ENCODE results near the gene LMBRD2. TPM values are rescaled to one million over a fixed set of nuclear protein-coding genes. Genes with fewer than 3 reads are reported as not detected.

The LMBRD2 gene
- total and polyA plus RNA-seq, 7 donors, result 0.60 to 16.1 (median 9.8) TPM

DNA sequence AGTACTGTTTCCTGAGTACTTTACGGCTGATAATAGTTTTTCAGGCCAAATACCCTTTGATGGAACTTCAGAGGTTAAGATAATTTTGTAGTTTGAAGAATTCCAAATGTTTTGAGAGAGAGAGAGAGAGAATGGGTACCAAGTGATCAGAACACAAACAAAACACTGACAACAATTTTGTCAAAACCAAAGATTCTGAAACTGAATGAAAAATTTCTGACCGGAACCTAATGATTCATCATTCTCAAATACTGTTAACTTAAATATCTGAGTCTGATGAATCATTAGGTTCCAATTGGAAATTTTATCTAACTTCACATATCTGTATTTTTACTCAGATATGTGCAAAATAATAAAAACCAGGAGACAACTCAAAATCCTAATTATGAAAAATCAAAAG, 4.0 kb downstream of the LMBRD2 start:
- H3K27ac ChIP-seq, result no peak overlapping the region
- no peaks in the 10 kb centered on the region for H3K27me3 ChIP-seq
- H3K9me3 ChIP-seq, result no peaks in the 10 kb centered on the region
- peaks cover 0 to 17% (median 6%) of the 10 kb centered on the region in 4 donors for H3K4me1 ChIP-seq
- whole genome bisulfite sequencing, 2 donors, result 92% methylated on average over 2 of the region's 2 CpGs
- no peak for TF ChIP-seq POLR2A (IDR thresholded peaks at IDR 0.05)
- TF ChIP-seq, protein P1, sequence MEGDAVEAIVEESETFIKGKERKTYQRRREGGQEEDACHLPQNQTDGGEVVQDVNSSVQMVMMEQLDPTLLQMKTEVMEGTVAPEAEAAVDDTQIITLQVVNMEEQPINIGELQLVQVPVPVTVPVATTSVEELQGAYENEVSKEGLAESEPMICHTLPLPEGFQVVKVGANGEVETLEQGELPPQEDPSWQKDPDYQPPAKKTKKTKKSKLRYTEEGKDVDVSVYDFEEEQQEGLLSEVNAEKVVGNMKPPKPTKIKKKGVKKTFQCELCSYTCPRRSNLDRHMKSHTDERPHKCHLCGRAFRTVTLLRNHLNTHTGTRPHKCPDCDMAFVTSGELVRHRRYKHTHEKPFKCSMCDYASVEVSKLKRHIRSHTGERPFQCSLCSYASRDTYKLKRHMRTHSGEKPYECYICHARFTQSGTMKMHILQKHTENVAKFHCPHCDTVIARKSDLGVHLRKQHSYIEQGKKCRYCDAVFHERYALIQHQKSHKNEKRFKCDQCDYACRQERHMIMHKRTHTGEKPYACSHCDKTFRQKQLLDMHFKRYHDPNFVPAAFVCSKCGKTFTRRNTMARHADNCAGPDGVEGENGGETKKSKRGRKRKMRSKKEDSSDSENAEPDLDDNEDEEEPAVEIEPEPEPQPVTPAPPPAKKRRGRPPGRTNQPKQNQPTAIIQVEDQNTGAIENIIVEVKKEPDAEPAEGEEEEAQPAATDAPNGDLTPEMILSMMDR (IDR thresholded peaks at IDR 0.05), result no peak
- TF ChIP-seq EP300 (IDR thresholded peaks at IDR 0.05), result no peak
- no peak for TF ChIP-seq POLR2AphosphoS5 (IDR thresholded peaks at IDR 0.05)
- no peaks in the 10 kb centered on the region for H3K36me3 ChIP-seq
- H3K4me3 ChIP-seq, result no peak overlapping the region
- DNase-seq, result no peak
- intact Hi-C loops (cut with DNase I), result no loop called here

DNA sequence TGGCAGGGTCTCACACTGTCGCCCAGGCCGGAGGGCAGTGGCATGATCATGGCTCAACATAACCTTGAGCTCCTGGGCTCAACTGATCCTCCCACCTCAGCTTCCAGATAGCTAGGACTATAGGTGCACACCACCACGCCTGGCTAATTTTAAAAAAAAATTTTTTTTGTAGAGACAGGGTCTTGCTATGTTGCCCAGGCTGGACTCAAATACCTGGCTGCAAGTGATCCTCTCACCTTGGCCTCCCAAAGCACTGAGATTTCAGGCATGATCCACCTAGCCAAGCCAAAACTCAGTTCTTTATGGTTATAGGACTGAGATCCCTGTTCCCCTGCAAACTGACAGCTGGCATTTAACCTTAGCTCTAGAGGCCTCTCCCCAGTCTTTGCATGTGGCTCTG, 5.3 kb downstream of the LMBRD2 start:
- Histone ChIP-seq H3K36me3 (no peaks in the 10 kb centered on the region), H3K27ac (no peak overlapping the region), H3K9me3 (no peaks in the 10 kb centered on the region), H3K4me3 (no peak overlapping the region), H3K27me3 (no peaks in the 10 kb centered on the region), H3K4me1 (peaks cover 0 to 14% (median 4%) of the 10 kb centered on the region in 4 donors)
- 64 to 81% methylated on average over 3 of the region's 3 CpGs for WGBS, 2 donors
- TF ChIP-seq POLR2A (IDR thresholded peaks at IDR 0.05), result no peak
- TF ChIP-seq, protein P1 (IDR thresholded peaks at IDR 0.05), result no peak
- TF ChIP-seq POLR2AphosphoS5 (IDR thresholded peaks at IDR 0.05), result no peak
- no peak for TF ChIP-seq EP300 (IDR thresholded peaks at IDR 0.05)
- no peak for DNase-seq
- intact Hi-C loops (cut with DNase I), result no loop called here

DNA sequence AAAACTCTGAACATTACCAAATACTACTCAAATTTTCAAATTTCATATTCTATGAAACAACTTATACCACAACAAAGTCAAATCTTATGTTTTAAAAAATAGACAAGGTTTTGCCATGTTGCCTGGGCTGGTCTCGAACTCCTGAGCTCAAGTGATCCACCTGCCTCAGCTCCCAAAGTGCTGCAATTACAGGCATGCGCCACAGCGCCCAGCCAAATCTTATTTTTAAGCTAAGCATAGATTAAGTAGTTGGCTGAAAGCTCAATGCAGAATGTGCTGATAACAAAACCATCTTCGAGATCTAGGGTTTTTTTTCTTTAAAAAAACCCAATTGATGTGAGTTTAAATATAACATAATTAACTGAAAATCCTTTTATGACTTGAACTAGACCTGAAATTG, 6.4 kb downstream of the LMBRD2 start:
- Histone ChIP-seq H3K4me3 (no peak overlapping the region), H3K36me3 (peaks cover 0 to 6% (median 5%) of the 10 kb centered on the region in 4 donors), H3K9me3 (no peaks in the 10 kb centered on the region), H3K27ac (no peak overlapping the region), H3K4me1 (peaks cover 0 to 5% (median under 1%) of the 10 kb centered on the region in 4 donors), H3K27me3 (no peaks in the 10 kb centered on the region)
- intact Hi-C loops (cut with DNase I), result no loop called here
- TF ChIP-seq POLR2AphosphoS5 (IDR thresholded peaks at IDR 0.05), result no peak
- TF ChIP-seq, protein P1 (IDR thresholded peaks at IDR 0.05), result no peak
- TF ChIP-seq EP300 (IDR thresholded peaks at IDR 0.05), result no peak
- no peak for TF ChIP-seq POLR2A (IDR thresholded peaks at IDR 0.05)
- WGBS, 2 donors, result 94 to 95% methylated on average over 4 of the region's 4 CpGs
- DNase-seq, result no peak

DNA sequence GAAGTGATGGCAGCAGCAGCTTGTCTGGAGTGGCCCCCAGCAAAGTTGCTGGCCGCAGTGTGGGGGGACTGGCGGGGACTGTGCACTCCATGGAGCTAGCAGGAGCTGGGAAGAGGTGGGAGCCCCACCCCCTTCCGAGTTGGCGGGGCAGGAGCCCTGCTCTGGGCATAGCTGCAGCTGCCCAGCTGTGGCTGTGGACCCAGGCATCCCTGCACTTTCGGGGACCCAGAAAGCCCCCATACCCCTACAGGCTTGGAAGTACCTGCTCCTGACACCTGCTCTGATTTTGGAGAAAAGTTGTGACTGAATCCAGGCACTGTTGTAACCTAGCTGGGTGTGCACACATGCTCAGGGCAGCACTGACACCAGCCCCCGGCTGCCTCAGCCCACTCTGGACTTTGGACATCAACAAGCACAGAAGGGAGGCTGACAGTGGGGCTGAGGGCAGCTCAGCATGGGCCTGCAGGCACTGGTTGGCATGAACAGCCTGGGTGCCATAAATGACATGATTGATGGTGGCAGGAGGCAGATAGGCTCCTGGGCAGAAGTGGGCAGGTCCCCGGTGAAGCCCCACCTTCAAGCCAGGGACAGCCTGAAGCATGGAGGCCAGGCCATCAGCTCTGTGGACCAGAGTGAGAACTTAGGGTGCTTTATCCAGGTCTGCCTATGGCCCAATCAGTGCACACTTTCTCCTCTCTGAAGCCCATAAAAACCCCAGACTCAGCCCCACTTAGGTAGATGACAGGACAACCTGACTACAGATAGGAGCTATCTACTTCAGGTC, 12.6 kb downstream of the LMBRD2 start:
- H3K4me3 ChIP-seq, result no peak overlapping the region
- no peak for DNase-seq
- no peaks in the 10 kb centered on the region for H3K27me3 ChIP-seq
- 85 to 96% methylated on average over 7 of the region's 7 CpGs for WGBS, 2 donors
- no peak overlapping the region for H3K27ac ChIP-seq
- no peaks in the 10 kb centered on the region for H3K9me3 ChIP-seq
- H3K36me3 ChIP-seq, result peaks cover 0 to 38% (median 12%) of the 10 kb centered on the region in 4 donors
- TF ChIP-seq, protein P1 (IDR thresholded peaks at IDR 0.05), result no peak
- TF ChIP-seq EP300 (IDR thresholded peaks at IDR 0.05) (no peak), POLR2A (IDR thresholded peaks at IDR 0.05) (no peak), POLR2AphosphoS5 (IDR thresholded peaks at IDR 0.05) (no peak)
- no peaks in the 10 kb centered on the region for H3K4me1 ChIP-seq
- intact Hi-C loops (cut with DNase I), result no loop called here

All from sigmoid colon (tissue), 7 donors.